BLaER1 treated with 17β-estradiol and CSF1 and Interleukin-3, amounts not matched to agents 10 nM and 100 nM (cell line): ENCODE measurements around the gene TMEM35A.
A peak's percentile ranks its signal among the peaks of the same experiment; 100 is the strongest.

ENCODE experiments used
- H3K27ac ChIP-seq, 11 experiments: shearing (Covaris generic); formaldehyde crosslinking; 2 replicates each; pipeline ENCODE4 v1.8.1; 2022
- H3K27me3 ChIP-seq, 11 experiments: shearing (Covaris generic); formaldehyde crosslinking; 2 replicates each; pipeline ENCODE4 v1.8.1; 2022
- H3K36me3 ChIP-seq, 11 experiments: shearing (Covaris generic); formaldehyde crosslinking; 2 replicates each; pipeline ENCODE4 v1.8.1; 2022
- H3K4me1 ChIP-seq, 10 experiments: shearing (Covaris generic); formaldehyde crosslinking; 2 replicates each; pipeline ENCODE4 v1.8.1; 2022
- H3K4me2 ChIP-seq, 11 experiments: shearing (Covaris generic); formaldehyde crosslinking; 2 replicates each; pipeline ENCODE4 v1.8.1; 2022
- H3K4me3 ChIP-seq, 10 experiments: shearing (Covaris generic); formaldehyde crosslinking; 2 replicates each; pipeline ENCODE4 v1.8.1; 2022
- H3K9ac ChIP-seq, 11 experiments: shearing (Covaris generic); formaldehyde crosslinking; 2 replicates each; pipeline ENCODE4 v1.8.1; 2022
- H3K9me3 ChIP-seq, 11 experiments: shearing (Covaris generic); formaldehyde crosslinking; replicated peaks in 1 of 11; 2 replicates each; pipeline ENCODE4 v1.8.1; 2022
- H4K20me1 ChIP-seq, 11 experiments: shearing (Covaris generic); formaldehyde crosslinking; 2 replicates each; pipeline ENCODE4 v1.8.1; 2022
- Cebpa-rat ChIP-seq, 11 experiments: shearing (Covaris generic); IDR thresholded peaks; 2 replicates each; pipeline ENCODE4 v1.8.1; 2022

Gene TMEM35A

DNA sequence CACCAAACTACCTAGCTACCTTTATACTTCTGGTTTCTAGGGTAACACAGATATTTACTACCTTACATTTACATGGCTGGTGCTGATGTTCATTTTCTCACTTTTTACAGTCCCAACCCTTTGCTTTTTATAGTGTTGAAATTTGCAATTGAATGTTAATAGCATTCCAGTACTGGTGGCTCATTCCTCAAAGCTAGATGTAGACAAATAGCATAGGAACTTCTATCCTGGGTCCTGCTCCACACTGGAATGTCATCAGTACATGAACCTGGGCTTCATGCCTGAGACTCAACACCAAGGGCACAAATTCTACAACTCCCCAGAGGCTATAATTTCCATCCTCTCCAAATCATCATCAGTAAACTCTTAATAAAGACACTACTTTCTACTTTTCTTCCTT is 16.5 kb upstream of the TMEM35A start:
- H3K9me3 ChIP-seq: no peaks in the 10 kb centered on the region
- H3K4me2 ChIP-seq: no peak overlapping the region
- no peaks in the 10 kb centered on the region for H4K20me1 ChIP-seq

DNA sequence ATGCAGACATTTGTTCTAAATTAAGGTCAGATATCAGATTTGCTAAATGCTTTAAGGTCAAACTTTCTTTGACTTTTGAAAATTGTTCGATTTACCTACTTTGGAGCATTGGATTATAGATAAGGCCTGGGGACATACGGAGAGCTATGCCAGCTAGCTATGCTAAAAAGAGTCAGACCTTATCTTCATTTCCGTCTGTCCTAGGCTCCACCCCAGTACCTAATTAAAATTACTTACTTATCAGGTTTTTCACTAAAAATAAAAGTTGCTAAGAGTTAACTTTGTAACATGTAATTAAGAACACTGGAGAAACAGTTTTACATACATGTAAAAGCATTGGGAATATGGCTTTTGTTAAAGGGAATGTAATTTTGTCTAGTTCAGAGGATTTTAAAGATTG is 7.1 kb upstream of the TMEM35A start:
- Histone ChIP-seq H3K36me3 (no peaks in the 10 kb centered on the region), H3K9ac (no peak overlapping the region), H3K9me3 (peaks cover 0 to 7% (median 5%) of the 10 kb centered on the region in 11 experiments; a peak in 6 of 22 replicates), H3K4me3 (no peak overlapping the region), H3K4me1 (no peaks in the 10 kb centered on the region), H3K27me3 (no peaks in the 10 kb centered on the region), H3K4me2 (no peak overlapping the region), H4K20me1 (no peaks in the 10 kb centered on the region), H3K27ac (no peak overlapping the region)
- TF ChIP-seq Cebpa-rat (IDR thresholded peaks at IDR 0.05): no peak

More for the DNA sequence above, 16.5 kb upstream of the TMEM35A start:
- no peak overlapping the region for H3K4me3 ChIP-seq
- H3K27me3 ChIP-seq: no peaks in the 10 kb centered on the region
- no peak overlapping the region for H3K27ac ChIP-seq
- no peak overlapping the region for H3K9ac ChIP-seq
- H3K4me1 ChIP-seq: peaks cover 0 to 6% (median 0%) of the 10 kb centered on the region in 10 experiments; a peak in 6 of 20 replicates
- H3K36me3 ChIP-seq: no peaks in the 10 kb centered on the region
- TF ChIP-seq Cebpa-rat (IDR thresholded peaks at IDR 0.05): no peak

DNA sequence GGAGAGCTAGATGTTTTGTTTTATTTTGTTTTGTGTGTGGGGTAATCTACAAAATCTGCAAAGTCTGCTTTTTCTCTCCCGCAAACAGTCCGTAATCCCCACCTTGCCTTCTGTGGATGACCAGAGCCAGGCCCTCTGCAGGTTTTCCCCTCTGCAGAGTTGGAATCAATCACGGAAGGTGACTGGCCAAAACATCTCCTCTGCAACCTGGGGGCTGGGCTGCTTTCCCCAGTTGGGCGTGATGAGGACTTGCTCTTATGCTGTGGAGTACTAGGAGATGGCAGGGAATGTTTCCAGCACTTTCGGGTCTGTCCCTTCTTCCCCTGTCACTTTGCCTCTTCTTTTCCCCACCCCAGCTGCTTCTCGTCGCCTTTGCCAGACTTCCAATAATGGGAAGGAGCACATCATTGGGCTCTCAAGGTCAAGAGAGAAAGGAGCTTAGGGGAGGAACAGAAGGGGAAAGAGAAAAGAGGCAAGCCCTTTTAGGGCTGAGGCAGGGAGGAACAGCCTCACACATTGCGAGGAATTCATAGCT is 1.1 kb downstream of the TMEM35A start:
- H3K27ac ChIP-seq: no peak overlapping the region
- no peak overlapping the region for H3K4me3 ChIP-seq
- H3K9ac ChIP-seq: no peak overlapping the region
- no peaks in the 10 kb centered on the region for H3K27me3 ChIP-seq
- TF ChIP-seq Cebpa-rat (IDR thresholded peaks at IDR 0.05): no peak
- peaks cover 0 to 5% (median 2%) of the 10 kb centered on the region in 11 experiments; a peak in 4 of 22 replicates for H3K9me3 ChIP-seq
- H4K20me1 ChIP-seq: no peaks in the 10 kb centered on the region
- H3K36me3 ChIP-seq: no peaks in the 10 kb centered on the region
- no peak overlapping the region for H3K4me2 ChIP-seq
- no peaks in the 10 kb centered on the region for H3K4me1 ChIP-seq

DNA sequence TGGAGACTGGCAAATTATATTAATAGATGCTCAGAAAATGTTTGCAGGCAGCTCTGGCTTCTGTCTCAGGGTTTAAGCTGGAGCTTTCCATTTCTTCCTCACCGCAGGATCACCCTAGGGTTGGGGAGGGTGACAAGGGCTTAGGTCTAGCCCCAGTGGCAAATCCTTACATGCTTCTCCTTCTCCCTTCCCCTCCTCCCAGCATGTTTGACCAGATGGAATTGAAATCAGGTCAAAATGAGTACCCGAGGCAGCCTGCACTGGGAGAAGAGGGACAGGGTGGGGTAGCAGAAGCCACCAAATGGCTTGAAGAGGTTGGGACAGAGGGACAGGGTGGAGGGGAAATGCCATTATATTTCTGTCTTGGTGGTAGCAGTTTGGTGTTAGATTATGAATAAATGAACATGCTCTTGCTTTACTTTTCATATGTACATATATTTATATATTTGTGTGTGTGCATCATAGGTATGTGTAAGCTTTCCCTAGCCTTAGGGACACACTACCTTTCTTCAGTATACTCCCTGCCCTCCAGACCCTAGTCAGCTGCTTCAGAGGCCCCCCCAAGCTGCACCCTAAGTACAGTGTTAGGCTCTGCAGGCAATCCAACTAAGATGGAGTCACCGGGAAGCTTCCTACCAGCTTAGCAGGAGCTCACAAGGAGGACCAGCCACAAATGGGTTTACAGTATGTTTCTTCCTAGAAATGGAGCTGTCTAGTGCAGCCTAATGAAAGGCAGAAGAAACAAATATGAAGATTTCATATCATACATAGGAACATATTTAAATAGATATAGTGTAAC is 1.8 kb downstream of the TMEM35A start:
- Histone ChIP-seq H3K4me3 (no peak overlapping the region), H3K27me3 (no peaks in the 10 kb centered on the region), H3K36me3 (no peaks in the 10 kb centered on the region), H3K4me2 (no peak overlapping the region), H3K4me1 (no peaks in the 10 kb centered on the region), H3K9me3 (no peaks in the 10 kb centered on the region), H3K9ac (no peak overlapping the region), H3K27ac (no peak overlapping the region), H4K20me1 (no peaks in the 10 kb centered on the region)
- no peak for TF ChIP-seq Cebpa-rat (IDR thresholded peaks at IDR 0.05)

DNA sequence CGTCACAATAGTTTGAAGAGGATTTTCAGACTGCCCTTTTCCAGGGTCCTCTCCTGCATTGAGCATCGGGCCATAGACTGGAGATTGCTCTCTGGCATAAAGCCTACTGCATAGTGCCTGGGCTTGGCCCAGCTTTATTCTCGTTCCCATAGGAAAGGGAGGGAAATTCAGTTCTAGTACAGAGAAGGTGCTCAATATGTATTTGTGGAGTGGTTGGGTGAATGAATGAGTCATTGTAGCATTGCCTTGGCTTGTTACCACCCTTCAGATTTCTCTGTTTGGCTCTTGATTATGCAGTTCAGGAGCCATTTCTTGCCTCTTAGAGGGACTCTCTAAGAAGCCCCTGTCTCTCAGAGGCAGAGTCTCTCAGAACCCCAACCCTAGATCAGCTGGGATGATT is 2.6 kb downstream of the TMEM35A start:
- H3K9me3 ChIP-seq: no peaks in the 10 kb centered on the region
- no peak for TF ChIP-seq Cebpa-rat (IDR thresholded peaks at IDR 0.05)
- no peak overlapping the region for H3K27ac ChIP-seq
- no peak overlapping the region for H3K4me2 ChIP-seq
- no peaks in the 10 kb centered on the region for H4K20me1 ChIP-seq
- H3K36me3 ChIP-seq: no peaks in the 10 kb centered on the region
- no peak overlapping the region for H3K9ac ChIP-seq
- no peak overlapping the region for H3K4me3 ChIP-seq
- H3K27me3 ChIP-seq: no peaks in the 10 kb centered on the region
- no peaks in the 10 kb centered on the region for H3K4me1 ChIP-seq

DNA sequence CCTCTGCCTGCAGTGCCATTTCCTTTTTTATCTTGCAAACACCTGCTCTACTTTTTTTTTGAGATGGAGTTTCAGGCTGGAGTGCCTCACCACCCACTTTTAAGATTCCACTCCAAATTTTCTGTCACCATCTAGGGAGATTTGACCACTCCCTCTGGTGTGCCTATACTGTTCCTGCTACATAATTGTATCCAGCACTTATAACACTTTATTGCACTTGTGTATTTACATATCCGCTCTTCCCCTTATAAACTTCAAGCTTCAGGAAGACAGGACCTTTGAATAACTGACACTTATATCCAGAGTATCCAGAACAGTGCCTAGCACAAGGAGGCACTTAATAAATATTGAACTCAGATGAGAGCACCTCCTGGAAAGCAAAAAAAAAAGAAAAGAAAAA is 13.1 kb downstream of the TMEM35A start:
- peaks cover 0 to 2% (median 0%) of the 10 kb centered on the region in 10 experiments; a peak in 1 of 20 replicates for H3K4me1 ChIP-seq
- no peaks in the 10 kb centered on the region for H3K9me3 ChIP-seq
- no peak for TF ChIP-seq Cebpa-rat (IDR thresholded peaks at IDR 0.05)

DNA sequence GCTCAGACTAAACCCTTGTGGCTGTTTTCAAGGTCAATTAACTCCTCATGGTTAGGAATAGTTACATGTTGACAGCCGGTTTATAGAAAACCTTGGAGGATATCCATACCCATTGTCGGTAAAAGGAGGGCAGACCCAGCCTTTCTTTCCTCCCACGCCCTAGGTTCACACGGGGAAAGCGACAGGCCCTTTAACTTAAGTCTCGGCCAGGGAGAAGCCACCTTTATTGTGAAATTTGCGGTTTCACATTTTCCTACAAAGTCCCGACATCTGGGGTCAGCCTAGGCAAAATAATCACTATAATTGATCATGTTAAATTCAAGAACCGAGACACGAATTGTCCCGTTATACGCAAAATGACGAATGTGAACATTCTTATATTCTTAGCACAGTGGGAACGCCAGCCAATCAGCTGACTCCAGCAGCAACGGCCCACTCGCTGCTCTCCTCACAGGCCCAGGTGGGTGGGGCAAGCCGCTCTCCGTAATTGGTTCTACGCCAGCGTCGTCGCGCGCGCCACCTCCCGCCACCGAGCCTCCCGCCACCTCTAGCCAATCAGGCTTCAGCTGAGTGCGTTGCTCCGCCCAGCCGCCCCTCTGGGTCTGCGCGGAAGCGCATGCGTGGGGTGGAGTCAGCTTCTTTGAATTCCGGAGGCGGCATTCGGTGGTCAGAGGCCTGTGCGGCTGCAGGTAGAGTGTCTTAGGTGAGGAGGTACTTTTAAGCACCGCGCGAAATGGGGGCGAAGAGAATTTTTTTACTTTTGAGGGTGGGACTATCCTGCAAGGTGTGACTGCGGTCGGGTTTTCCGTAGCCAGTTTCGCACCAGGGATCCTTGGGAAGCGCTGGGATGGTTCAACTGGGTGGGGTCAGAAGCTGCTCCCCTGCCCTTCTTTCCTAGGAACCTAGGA is 19.1 kb downstream of the TMEM35A start, which contains the start of gene CENPI:
CENPI (plus strand) TSS at position 659 of the 908 bp plus-strand sequence. CDS start 2,867 bp downstream, outside the sequence.
- Histone ChIP-seq H3K9ac (peak within 1 kb of the TSS; percentile 67 to 79 (median 73); a peak in 21 of 22 replicates), H3K4me1 (peaks cover 0 to 22% (median 17%) of the 10 kb centered on the region in 10 experiments; a peak in 17 of 20 replicates), H3K4me2 (peak within 1 kb of the TSS; percentile 63 to 81 (median 77)), H4K20me1 (no peaks in the 10 kb centered on the region), H3K27me3 (no peaks in the 10 kb centered on the region), H3K9me3 (no peaks in the 10 kb centered on the region), H3K4me3 (peak within 1 kb of the TSS; percentile 50 to 74 (median 68)), H3K36me3 (peaks cover 0 to 28% (median 5%) of the 10 kb centered on the region in 11 experiments; a peak in 5 of 22 replicates), H3K27ac (peak within 1 kb of the TSS; percentile 48 to 71 (median 63); a peak in 21 of 22 replicates)
- no peak for TF ChIP-seq Cebpa-rat (IDR thresholded peaks at IDR 0.05)

More for the DNA sequence above, 13.1 kb downstream of the TMEM35A start:
- Histone ChIP-seq H3K36me3 (no peaks in the 10 kb centered on the region), H3K27me3 (no peaks in the 10 kb centered on the region), H4K20me1 (no peaks in the 10 kb centered on the region), H3K27ac (no peak overlapping the region), H3K4me2 (no peak overlapping the region), H3K4me3 (no peak overlapping the region), H3K9ac (no peak overlapping the region)

DNA sequence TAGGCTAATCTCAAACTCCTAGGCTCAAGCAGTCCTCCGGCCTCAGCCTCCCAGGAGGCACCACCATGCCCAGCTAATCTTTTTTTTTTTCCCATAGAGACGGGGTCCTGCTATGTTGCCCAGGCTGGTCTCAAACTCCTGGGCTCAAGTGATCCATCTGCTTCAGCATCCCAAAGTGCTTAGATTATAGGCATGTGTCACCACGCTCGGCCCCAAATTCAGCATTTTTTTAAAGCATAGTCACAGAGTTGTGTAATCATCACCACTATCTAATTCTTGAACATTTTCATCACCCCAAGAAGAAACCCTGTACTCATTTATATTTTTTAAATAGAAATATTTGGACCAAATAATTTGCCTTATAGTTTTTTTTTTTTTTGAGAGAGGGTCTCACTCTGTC is 29.6 kb downstream of the TMEM35A start:
- H3K36me3 ChIP-seq: peaks cover 0 to 71% (median 18%) of the 10 kb centered on the region in 11 experiments; a peak in 13 of 22 replicates
- H3K4me2 ChIP-seq: no peak overlapping the region
- H3K27me3 ChIP-seq: no peaks in the 10 kb centered on the region
- H3K4me3 ChIP-seq: no peak overlapping the region
- no peaks in the 10 kb centered on the region for H3K9me3 ChIP-seq
- H3K4me1 ChIP-seq: no peaks in the 10 kb centered on the region
- H3K9ac ChIP-seq: no peak overlapping the region
- TF ChIP-seq Cebpa-rat (IDR thresholded peaks at IDR 0.05): no peak
- no peaks in the 10 kb centered on the region for H4K20me1 ChIP-seq
- H3K27ac ChIP-seq: no peak overlapping the region

DNA sequence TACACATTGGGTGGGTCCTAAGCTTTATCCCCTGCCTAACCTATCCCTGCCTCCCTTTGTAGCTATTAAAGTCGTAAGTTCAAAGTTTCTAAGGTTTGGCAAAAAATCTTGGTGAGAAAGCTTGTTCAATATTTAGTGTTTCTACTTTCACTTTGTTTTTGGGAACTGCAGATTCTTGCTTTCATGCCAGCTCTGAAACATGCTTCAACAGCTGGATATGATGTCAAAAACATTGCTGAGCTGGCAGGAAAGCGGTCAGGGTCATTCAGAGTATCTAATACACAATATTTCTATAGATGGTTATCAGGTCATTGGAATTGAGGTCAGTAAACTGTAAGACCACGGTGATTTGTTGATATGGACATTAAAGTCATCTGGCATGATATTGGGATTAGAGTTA is 39.0 kb downstream of the TMEM35A start:
- no peak overlapping the region for H3K27ac ChIP-seq
- no peak for TF ChIP-seq Cebpa-rat (IDR thresholded peaks at IDR 0.05)
- H3K9me3 ChIP-seq: no peaks in the 10 kb centered on the region
- no peaks in the 10 kb centered on the region for H4K20me1 ChIP-seq
- no peaks in the 10 kb centered on the region for H3K27me3 ChIP-seq
- no peak overlapping the region for H3K4me3 ChIP-seq
- H3K4me2 ChIP-seq: no peak overlapping the region
- H3K4me1 ChIP-seq: no peaks in the 10 kb centered on the region
- H3K9ac ChIP-seq: no peak overlapping the region
- peaks cover 0 to 64% (median 32%) of the 10 kb centered on the region in 11 experiments; a peak in 15 of 22 replicates for H3K36me3 ChIP-seq
